ENCODE measurements around the gene UBXN7.
A peak's percentile ranks its signal among the peaks of the same experiment; 100 is the strongest.

The UBXN7 gene

DNA sequence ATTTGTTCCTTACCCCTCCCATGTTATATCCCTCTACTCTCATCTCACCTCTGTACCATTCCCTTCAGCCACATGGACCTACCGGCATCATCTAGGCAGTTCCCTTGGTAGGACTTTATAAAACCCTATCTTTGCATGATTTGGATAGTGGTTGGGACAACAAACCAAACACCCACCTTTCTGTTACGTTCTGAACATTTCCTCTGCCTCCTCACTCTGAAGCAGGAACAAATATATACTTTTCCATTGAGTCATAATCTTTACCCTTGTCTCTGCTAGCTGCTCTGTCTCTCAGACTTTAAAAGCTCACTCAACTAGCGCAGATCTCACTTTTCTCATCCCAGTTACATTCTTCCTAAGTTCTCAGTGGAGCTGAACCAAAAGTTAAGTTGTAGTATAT is 17.8 kb downstream of the UBXN7 start:
- no peak overlapping the region for H3K4me3 ChIP-seq (replicated peaks; ENCODE audit: low read depth, low read length)
- TF ChIP-seq, protein P1, sequence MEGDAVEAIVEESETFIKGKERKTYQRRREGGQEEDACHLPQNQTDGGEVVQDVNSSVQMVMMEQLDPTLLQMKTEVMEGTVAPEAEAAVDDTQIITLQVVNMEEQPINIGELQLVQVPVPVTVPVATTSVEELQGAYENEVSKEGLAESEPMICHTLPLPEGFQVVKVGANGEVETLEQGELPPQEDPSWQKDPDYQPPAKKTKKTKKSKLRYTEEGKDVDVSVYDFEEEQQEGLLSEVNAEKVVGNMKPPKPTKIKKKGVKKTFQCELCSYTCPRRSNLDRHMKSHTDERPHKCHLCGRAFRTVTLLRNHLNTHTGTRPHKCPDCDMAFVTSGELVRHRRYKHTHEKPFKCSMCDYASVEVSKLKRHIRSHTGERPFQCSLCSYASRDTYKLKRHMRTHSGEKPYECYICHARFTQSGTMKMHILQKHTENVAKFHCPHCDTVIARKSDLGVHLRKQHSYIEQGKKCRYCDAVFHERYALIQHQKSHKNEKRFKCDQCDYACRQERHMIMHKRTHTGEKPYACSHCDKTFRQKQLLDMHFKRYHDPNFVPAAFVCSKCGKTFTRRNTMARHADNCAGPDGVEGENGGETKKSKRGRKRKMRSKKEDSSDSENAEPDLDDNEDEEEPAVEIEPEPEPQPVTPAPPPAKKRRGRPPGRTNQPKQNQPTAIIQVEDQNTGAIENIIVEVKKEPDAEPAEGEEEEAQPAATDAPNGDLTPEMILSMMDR (IDR thresholded peaks at IDR 0.05; ENCODE audit: low read depth, low read length, missing control alignments): no peak
- no peak for DNase-seq (ENCODE audit: extremely low read depth, low read depth)

DNA sequence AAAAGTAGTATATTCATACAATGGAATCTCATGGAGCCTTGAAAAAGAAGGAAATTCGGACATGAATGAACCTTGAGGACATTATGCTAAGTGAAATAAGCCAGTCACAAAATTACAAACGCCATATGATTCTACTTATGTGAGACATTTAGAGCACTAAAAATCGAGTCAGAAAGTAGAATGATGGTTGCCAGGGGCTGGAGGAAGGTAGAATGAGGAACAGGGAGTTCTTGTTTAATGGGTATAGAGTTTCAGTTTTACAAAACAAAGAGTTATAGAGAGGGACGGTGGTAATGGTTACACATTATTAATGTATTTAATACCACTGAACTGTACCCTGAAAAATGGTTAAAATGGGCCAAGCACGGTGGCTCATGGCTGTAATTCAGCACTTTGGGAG is 19.5 kb downstream of the UBXN7 start:
- no peak for DNase-seq (ENCODE audit: extremely low read depth, low read depth)
- no peak overlapping the region for H3K4me3 ChIP-seq (replicated peaks; ENCODE audit: low read depth, low read length)
- TF ChIP-seq, protein P1 (IDR thresholded peaks at IDR 0.05; ENCODE audit: low read depth, low read length, missing control alignments): no peak

DNA sequence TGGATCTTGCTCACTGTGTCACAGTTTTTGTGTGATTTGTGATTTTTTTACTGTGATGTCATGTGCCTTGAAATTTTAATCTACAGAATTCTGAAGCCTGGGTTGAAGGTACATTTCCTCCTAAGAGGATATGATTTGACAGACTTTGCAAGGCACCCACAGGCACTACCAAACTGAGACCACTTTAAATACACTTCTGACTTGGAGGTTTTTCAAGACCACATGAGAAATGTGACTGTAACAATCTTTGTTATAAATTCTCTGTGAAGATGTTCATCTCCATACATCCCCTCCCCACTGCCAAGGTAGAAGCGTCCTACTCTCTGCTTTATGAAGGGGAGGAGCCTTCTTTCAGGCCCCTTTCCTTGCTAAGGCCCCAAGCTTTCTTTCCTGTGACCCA is 22.8 kb downstream of the UBXN7 start:
- no peak for DNase-seq (ENCODE audit: extremely low read depth, low read depth)
- TF ChIP-seq, protein P1 (IDR thresholded peaks at IDR 0.05; ENCODE audit: low read depth, low read length, missing control alignments): no peak
- H3K4me3 ChIP-seq (replicated peaks; ENCODE audit: low read depth, low read length): no peak overlapping the region

DNA sequence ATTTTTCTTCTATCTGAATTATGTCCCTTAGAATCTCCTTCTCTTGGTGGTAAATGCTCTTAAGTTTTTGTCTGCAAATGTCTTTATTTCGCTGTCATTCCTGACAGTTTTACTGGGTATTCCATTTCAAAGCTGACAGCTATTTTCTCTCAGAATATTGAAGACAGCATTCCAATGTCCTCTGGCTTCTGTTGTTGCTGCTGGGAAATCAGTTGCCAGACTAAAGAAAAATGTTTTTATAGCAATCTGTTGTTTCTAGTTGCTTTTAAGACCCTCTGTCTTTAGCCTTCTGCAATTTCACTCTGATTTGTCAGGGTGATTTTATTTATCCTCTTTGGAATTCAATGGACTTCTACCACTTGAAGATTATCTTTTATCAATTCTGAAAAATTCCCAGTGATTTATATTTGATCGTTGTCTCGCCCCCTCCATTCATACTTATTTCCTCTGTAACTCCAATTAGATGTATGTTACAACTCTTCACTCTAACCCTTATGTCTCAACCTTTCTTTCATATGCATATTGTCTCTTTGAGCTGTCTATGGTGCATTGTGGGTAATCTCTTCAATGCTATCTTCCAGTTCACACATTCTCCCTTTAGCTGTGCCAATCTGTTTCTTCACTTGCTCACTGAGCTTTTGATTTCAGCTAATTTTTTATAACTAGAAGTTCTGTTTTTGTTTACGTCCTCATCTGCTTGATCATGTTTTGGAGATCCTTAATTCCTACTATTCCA is 23.5 kb downstream of the UBXN7 start:
- H3K4me3 ChIP-seq (replicated peaks; ENCODE audit: low read depth, low read length): no peak overlapping the region
- DNase-seq (ENCODE audit: extremely low read depth, low read depth): no peak
- TF ChIP-seq, protein P1 (IDR thresholded peaks at IDR 0.05; ENCODE audit: low read depth, low read length, missing control alignments): no peak

DNA sequence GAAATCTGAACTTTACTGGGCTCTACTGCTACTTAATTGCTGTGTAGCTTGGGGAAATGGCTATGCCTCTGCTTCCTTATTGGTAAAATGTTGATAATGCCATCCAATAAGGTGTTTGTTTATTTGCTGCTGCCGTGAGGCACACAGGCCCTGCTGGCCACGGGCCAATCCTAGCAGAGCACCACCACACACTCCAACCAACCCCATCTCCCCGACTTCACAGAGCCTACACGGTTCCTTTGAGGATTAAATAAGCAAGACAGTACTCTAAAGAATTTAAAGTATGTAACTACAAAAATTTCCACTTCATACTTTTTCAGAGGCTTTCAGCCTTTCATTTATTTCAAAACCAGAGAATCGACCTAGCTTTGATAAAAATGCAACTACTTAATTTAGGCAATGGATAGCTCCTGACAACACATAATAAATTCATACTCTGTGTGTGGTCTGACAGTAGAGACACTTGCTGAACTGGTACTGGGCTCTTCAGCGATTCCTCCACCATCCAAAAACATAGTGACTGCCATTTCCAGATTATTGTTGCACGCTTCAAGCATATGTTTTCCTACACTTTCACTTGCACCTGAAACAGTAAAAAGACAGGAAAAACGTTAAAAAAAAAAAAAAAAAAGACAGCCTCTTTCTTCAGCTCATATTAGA is 25.3 kb downstream of the UBXN7 start:
- peak; percentile 35 for DNase-seq (ENCODE audit: extremely low read depth, low read depth)
- H3K4me3 ChIP-seq (replicated peaks; ENCODE audit: low read depth, low read length): no peak overlapping the region
- TF ChIP-seq, protein P1 (IDR thresholded peaks at IDR 0.05; ENCODE audit: low read depth, low read length, missing control alignments): no peak

DNA sequence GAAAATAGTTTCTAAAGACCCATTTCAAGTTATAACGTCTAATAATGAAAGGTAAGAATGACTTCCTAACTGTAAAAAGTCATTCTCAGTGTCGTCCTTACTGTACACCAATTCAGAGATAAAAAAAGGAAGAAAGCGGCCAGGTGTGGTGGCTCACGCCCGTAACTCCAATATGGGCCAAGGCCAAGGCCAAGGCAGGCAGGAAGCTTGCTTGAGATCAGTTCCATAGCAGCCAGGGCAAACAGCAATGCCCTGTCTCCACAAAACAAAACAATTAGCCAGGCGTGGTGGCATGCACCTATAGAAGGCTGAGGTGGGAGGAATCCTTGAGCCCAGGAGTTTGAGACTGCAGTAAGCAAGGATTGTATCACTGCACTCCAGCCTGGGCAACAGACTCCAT is 31.9 kb downstream of the UBXN7 start:
- no peak overlapping the region for H3K4me3 ChIP-seq (replicated peaks; ENCODE audit: low read depth, low read length)
- no peak for DNase-seq (ENCODE audit: extremely low read depth, low read depth)
- TF ChIP-seq, protein P1 (IDR thresholded peaks at IDR 0.05; ENCODE audit: low read depth, low read length, missing control alignments): no peak
